Body of pancreas (tissue), 4 donors: ENCODE measurements around the gene PCDH9.

ENCODE experiments used
- CTCF ChIP-seq, 7 experiments: fragments of 450-650 bp in 4 of 7; fragments of 200-600 bp in 3 of 7; sonication (generic) in 3 of 7; IDR thresholded peaks; one replicate each; pipeline ENCODE4 v1.5.1; 2016 to 2019; ENCODE audit warnings: antibody characterized with exemption in 7 of 7
- POLR2A ChIP-seq, 3 donors: fragments of 450-650 bp; IDR thresholded peaks; one replicate each; pipeline ENCODE4 v1.6.1; 2016; ENCODE audit warnings: antibody characterized with exemption in 3 of 3, mild to moderate bottlenecking in 2 of 3

GRCh38 chr13:66341635-66342377, 888.3 kb downstream of the PCDH9 start:
- no peak for TF ChIP-seq CTCF (IDR thresholded peaks at IDR 0.05)
- no peak for TF ChIP-seq POLR2A (IDR thresholded peaks at IDR 0.05)
